ENCODE results near the gene PEX14. TPM values are rescaled to one million over a fixed set of nuclear protein-coding genes. Genes with fewer than 3 reads are reported as not detected.

Gene PEX14
- total and polyA plus RNA-seq, 9 of the 15 experiments (the other 6 are each of a cell fraction or from before 2014, with no cell fraction given) = 2.6 to 45.7 (median 22.7) TPM

DNA sequence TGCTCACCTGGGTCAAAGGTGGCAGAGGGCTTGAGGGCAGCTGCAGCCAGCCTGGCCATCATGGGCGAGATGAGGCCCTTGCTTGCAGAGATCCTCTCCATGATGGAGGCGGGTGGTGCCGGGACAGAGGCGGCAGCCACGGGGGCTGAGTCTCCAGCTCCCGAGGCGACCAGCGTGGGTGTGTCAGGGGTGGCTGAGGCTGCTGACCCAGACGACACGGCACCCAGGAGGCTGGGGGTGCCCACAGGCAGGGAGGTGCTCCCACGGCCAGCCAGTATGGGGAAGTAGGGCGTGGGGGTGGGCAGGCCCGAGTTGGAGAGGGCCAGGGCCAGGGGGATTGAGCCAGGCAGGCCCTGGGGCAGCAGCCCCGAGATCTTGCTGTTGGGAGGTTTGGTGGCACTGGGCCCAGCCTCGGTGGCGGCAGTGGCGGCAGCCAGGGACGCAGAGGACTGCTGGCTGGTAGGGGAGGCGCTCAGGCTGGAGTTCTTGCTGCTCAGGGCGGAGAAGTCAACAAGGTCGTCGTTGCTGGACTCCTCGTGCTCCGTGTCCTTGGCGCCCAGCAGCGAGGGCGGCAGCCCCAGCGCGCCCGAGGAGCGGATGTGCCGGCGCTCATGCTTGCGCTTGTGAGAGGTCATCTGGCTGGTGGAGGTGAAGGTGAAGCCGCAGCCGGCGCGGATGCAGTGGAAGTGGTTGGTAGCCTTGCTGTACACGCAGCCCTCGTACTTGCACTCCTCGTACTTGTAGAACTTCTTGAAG is 178.8 kb downstream of the PEX14 start:
- Histone ChIP-seq H3K27me3 (ENCODE audit: control insufficient read depth in 2 of 2, insufficient read depth in 2 of 2, low read length in 2 of 2) (peaks cover 52 to 83% of the 10 kb centered on the region in 2 experiments; a peak in 4 of 5 replicates), H3K36me3 (ENCODE audit: control insufficient read depth, insufficient read depth, low read length) (no peaks in the 10 kb centered on the region), H3K4me1 (replicated peaks in 1 of 2; ENCODE audit: control insufficient read depth in 2 of 2, insufficient read depth in 2 of 2, low read length in 2 of 2) (peaks cover 0 to 69% of the 10 kb centered on the region in 2 experiments; a peak in 2 of 5 replicates), H3K9ac (ENCODE audit: insufficient read depth in 1 of 2, low read depth in 2 of 2, low read length in 2 of 2) (0 out of 4 replicates have a peak overlapping the region, but pooled peaks of 1 of the 2 experiments have one; percentile 20), H2AFZ (ENCODE audit: low read depth, low read length) (no peak overlapping the region), H3K79me2 (ENCODE audit: control insufficient read depth, insufficient read depth, low read length) (no peaks in the 10 kb centered on the region), H3K9me1 (ENCODE audit: control insufficient read depth, insufficient read depth, low read length) (no peaks in the 10 kb centered on the region), H3K4me2 (ENCODE audit: insufficient read depth, low read length) (no peak overlapping the region), H3K27ac (ENCODE audit: extremely low read depth, low read depth, low read length) (no peak overlapping the region), H4K20me1 (replicated peaks; ENCODE audit: control insufficient read depth, insufficient read depth, low read length) (peaks cover 23% of the 10 kb centered on the region), H3K4me3 (no peak overlapping the region), H3K9me3 (replicated peaks; ENCODE audit: control insufficient read depth, insufficient read depth, low read depth, low read length) (no peaks in the 10 kb centered on the region)
- 4% methylated on average over 39 of the region's 41 CpGs for WGBS (ENCODE audit: insufficient coverage, low coverage, missing lambda C conversion rate)
- in situ Hi-C loops (cut with MboI) (no loop called here), intact Hi-C loops (cut with micrococcal nuclease) (no loop called here)
- DNase-seq (ENCODE audit: extremely low read depth in 1 of 4, low spot score in 3 of 4) = no peak
- ATAC-seq = no peak
- ChIA-PET POLR2A (no interaction called here), CTCF (ENCODE audit: low intra/inter-chr PET ratio) (no interaction called here)
- TF ChIP-seq ZNF121 (CRISPR knock-in tag; conservative IDR thresholded peaks at IDR 0.05) = no peak
- TF ChIP-seq ZKSCAN3 (CRISPR knock-in tag; IDR thresholded peaks at IDR 0.05) = no peak
- 0 out of 2 replicates have a peak, but pooled peaks have one; percentile 17 for TF ChIP-seq ZNF263 (CRISPR knock-in tag; IDR thresholded peaks at IDR 0.05; ENCODE audit: borderline replicate concordance)
- no peak for TF ChIP-seq DMBX1 (CRISPR knock-in tag; IDR thresholded peaks at IDR 0.05; ENCODE audit: borderline replicate concordance)
- TF ChIP-seq ZNF24 (IDR thresholded peaks at IDR 0.05) = no peak
- no peak for TF ChIP-seq TEAD2 (tag; IDR thresholded peaks at IDR 0.05)
- TF ChIP-seq, protein P1, sequence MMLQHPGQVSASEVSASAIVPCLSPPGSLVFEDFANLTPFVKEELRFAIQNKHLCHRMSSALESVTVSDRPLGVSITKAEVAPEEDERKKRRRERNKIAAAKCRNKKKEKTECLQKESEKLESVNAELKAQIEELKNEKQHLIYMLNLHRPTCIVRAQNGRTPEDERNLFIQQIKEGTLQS (IDR thresholded peaks at IDR 0.05) = no peak
- TF ChIP-seq, protein P1 (CRISPR knock-in tag; conservative IDR thresholded peaks at IDR 0.05) = no peak
- no peak for TF ChIP-seq ZNF12 (CRISPR knock-in tag; IDR thresholded peaks at IDR 0.05)
- TF ChIP-seq L3MBTL2 (IDR thresholded peaks at IDR 0.05) = peak; percentile 56
- TF ChIP-seq, protein P2, sequence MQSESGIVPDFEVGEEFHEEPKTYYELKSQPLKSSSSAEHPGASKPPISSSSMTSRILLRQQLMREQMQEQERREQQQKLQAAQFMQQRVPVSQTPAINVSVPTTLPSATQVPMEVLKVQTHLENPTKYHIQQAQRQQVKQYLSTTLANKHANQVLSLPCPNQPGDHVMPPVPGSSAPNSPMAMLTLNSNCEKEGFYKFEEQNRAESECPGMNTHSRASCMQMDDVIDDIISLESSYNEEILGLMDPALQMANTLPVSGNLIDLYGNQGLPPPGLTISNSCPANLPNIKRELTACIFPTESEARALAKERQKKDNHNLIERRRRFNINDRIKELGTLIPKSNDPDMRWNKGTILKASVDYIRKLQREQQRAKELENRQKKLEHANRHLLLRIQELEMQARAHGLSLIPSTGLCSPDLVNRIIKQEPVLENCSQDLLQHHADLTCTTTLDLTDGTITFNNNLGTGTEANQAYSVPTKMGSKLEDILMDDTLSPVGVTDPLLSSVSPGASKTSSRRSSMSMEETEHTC (IDR thresholded peaks at IDR 0.05) = no peak
- TF ChIP-seq ATF1 (CRISPR knock-in tag; IDR thresholded peaks at IDR 0.05) = no peak
- no peak for TF ChIP-seq ATF1 (tag; IDR thresholded peaks at IDR 0.05)
- TF ChIP-seq, protein P3, sequence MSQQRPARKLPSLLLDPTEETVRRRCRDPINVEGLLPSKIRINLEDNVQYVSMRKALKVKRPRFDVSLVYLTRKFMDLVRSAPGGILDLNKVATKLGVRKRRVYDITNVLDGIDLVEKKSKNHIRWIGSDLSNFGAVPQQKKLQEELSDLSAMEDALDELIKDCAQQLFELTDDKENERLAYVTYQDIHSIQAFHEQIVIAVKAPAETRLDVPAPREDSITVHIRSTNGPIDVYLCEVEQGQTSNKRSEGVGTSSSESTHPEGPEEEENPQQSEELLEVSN (IDR thresholded peaks at IDR 0.05; ENCODE audit: borderline replicate concordance in 1 of 2, extremely low read depth in 1 of 2, insufficient read depth in 1 of 2, insufficient read length in 1 of 2, low read depth in 1 of 2, low read length in 1 of 2, poor library complexity in 1 of 2, severe bottlenecking in 1 of 2) = peak in 1 of 2 experiments; percentile 75
- no TSS peak for BruUV-seq (replicated peaks)
- FAIRE-seq = no peak
